HCT116 (cell line): ENCODE data around the gene PRSS2. TPM values are rescaled to one million over a fixed set of nuclear protein-coding genes. Genes with fewer than 3 reads are reported as not detected.

ENCODE experiments used
- ATAC-seq: fragments of 200-7000 bp; cut with Tn5 transposase; 2 replicates; pipeline ENCODE4 v1.9.1; 2020; ENCODE audit warnings: mild to moderate bottlenecking, moderate library complexity
- BruUV-seq: library from RNA; stranded (reverse); fragments of 400-500 nt; replicated peaks from 2 replicates; lab custom pipeline; 2021; lab: Mats Ljungman, UMichigan
- CTCF ChIA-PET: fragments of 300-600 bp; sonication (Branson Sonifier 250); formaldehyde crosslinking; loops from one replicate; lab custom pipeline; 2021; ENCODE audit warnings: antibody characterized with exemption; lab: Charles Lee
- POLR2A ChIA-PET: fragments of 300-600, 350-600 bp; sonication (Branson Sonifier 250); formaldehyde crosslinking; loops from one replicate; lab custom pipeline; 2021; ENCODE audit warnings: antibody characterized with exemption; lab: Charles Lee
- RAD21 ChIA-PET, 2 experiments: fragments of 300-600 bp; sonication (Branson Sonifier 250); formaldehyde crosslinking; loops; one replicate each; lab custom pipeline; 2023; ENCODE audit warnings: low total read pairs in 2 of 2; ENCODE audit not compliant: uncharacterized antibody in 2 of 2, unreplicated experiment in 2 of 2, low non-redundant PET in 1 of 2; lab: Charles Lee
- DNase-seq: peaks from one replicate; pipeline ENCODE4 v3.0.0-alpha.2; 2010; ENCODE audit warnings: low read depth, low spot score
- H2AFZ ChIP-seq: fragments of 200-600 bp; shearing (Covaris generic), sonication (generic); 2 replicates; pipeline ENCODE4 v1.6.1; 2017; ENCODE audit warnings: low read depth, mixed run types, mixed read lengths, antibody characterized with exemption, low read length; ENCODE audit not compliant: poor library complexity, severe bottlenecking
- H3K27ac ChIP-seq: 2 replicates; pipeline ENCODE4 v1.5.1; 2012; ENCODE audit warnings: low read depth, low read length
- H3K27me3 ChIP-seq: fragments of 200-600 bp; sonication (generic); 2 replicates; pipeline ENCODE4 v1.6.1; 2016; ENCODE audit warnings: mixed run types, low read length, mixed read lengths; ENCODE audit not compliant: insufficient read depth
- H3K36me3 ChIP-seq, 2 experiments: fragments of 200-500 bp in 1 of 2; fragments of 200-600 bp in 1 of 2; sonication (Bioruptor generic) in 1 of 2; sonication (generic) in 1 of 2; 2 replicates each; pipeline versions ENCODE4 v1.5.1 to v1.6.1; 2014 to 2016; ENCODE audit warnings: low read length in 2 of 2, inconsistent platforms in 1 of 2, mixed read lengths in 1 of 2, mixed run types in 1 of 2; ENCODE audit not compliant: insufficient read depth in 2 of 2, control insufficient read depth in 1 of 2
- H3K4me1 ChIP-seq, 2 experiments: fragments of 200-600 bp in 1 of 2; sonication (generic) in 1 of 2; 2 replicates each; pipeline versions ENCODE4 v1.5.1 to v1.6.1; 2012 to 2017; ENCODE audit warnings: low read length in 2 of 2, inconsistent platforms in 1 of 2, mild to moderate bottlenecking in 1 of 2, mixed read lengths in 1 of 2, mixed run types in 1 of 2, moderate library complexity in 1 of 2; ENCODE audit not compliant: insufficient read depth in 2 of 2, control insufficient read depth in 1 of 2
- H3K4me2 ChIP-seq: fragments of 200-600 bp; sonication (generic); 2 replicates; pipeline ENCODE4 v1.6.1; 2017; ENCODE audit warnings: mixed run types, low read length, mixed read lengths
- H3K4me3 ChIP-seq, 2 experiments: fragments of 200-600 bp in 1 of 2; sonication (generic) in 1 of 2; replicated peaks in 1 of 2; 2 replicates each; pipeline ENCODE4 v1.5.1; 2011 to 2016; ENCODE audit warnings: low read length in 2 of 2, control low read depth in 1 of 2, low read depth in 1 of 2, mild to moderate bottlenecking in 1 of 2, mixed read lengths in 1 of 2, mixed run types in 1 of 2
- H3K79me2 ChIP-seq: fragments of 200-600 bp; sonication (generic); 2 replicates; pipeline ENCODE4 v1.6.1; 2017; ENCODE audit warnings: mild to moderate bottlenecking, mixed run types, low read length, moderate library complexity, mixed read lengths; ENCODE audit not compliant: insufficient read depth
- H3K9ac ChIP-seq: fragments of 200-600 bp; sonication (generic); 2 replicates; pipeline ENCODE4 v1.6.1; 2016; ENCODE audit warnings: low read length, mixed read lengths
- H3K9me2 ChIP-seq: fragments of 200-600 bp; sonication (generic), shearing (Covaris generic); 2 replicates; pipeline ENCODE4 v1.6.1; 2017; ENCODE audit warnings: mixed run types, mild to moderate bottlenecking, moderate library complexity; ENCODE audit not compliant: insufficient read depth
- H3K9me3 ChIP-seq, 2 experiments: fragments of 200-500 bp in 1 of 2; fragments of 200-600 bp in 1 of 2; sonication (Bioruptor generic) in 1 of 2; sonication (generic) in 1 of 2; 2 replicates each; pipeline ENCODE4 v1.6.1; 2014 to 2017; ENCODE audit warnings: low read length in 2 of 2, mixed read lengths in 2 of 2, inconsistent platforms in 1 of 2, low read depth in 1 of 2, mild to moderate bottlenecking in 1 of 2, mixed run types in 1 of 2, moderate library complexity in 1 of 2; ENCODE audit not compliant: control insufficient read depth in 1 of 2, insufficient read depth in 1 of 2
- H4K20me1 ChIP-seq: fragments of 200-600 bp; sonication (generic), shearing (Covaris generic); 2 replicates; pipeline ENCODE4 v1.6.1; 2017; ENCODE audit warnings: mixed run types, mild to moderate bottlenecking, moderate library complexity; ENCODE audit not compliant: insufficient read depth
- CBX3 ChIP-seq: IDR thresholded peaks from 2 replicates; pipeline ENCODE4 v1.6.1; 2012; ENCODE audit warnings: low read depth
- EZH2 ChIP-seq: fragments of 200-600 bp; sonication (generic); IDR thresholded peaks from 2 replicates; pipeline ENCODE4 v1.6.1; 2017; ENCODE audit warnings: antibody characterized with exemption, mixed run types
- JUND ChIP-seq: IDR thresholded peaks from 2 replicates; pipeline ENCODE4 v1.6.1; 2012
- POLR2A ChIP-seq: IDR thresholded peaks from 2 replicates; pipeline ENCODE4 v1.7.0; 2011; ENCODE audit warnings: borderline replicate concordance; ENCODE audit not compliant: insufficient read depth, insufficient read length; ENCODE audit errors: extremely low read depth
- POLR2AphosphoS5 ChIP-seq: IDR thresholded peaks from 2 replicates; pipeline ENCODE4 v1.6.1; 2011; ENCODE audit warnings: mild to moderate bottlenecking, low read depth, low read length, moderate library complexity
- RAD21 ChIP-seq: IDR thresholded peaks from 2 replicates; pipeline ENCODE4 v1.6.1; 2012; ENCODE audit warnings: low read depth, mild to moderate bottlenecking
- SIN3A ChIP-seq: IDR thresholded peaks from 2 replicates; pipeline ENCODE4 v1.6.1; 2012; ENCODE audit warnings: low read depth
- SP1 ChIP-seq: IDR thresholded peaks from 2 replicates; pipeline ENCODE4 v1.6.1; 2012; ENCODE audit warnings: low read depth
- SRF ChIP-seq: IDR thresholded peaks from 2 replicates; pipeline ENCODE4 v1.6.1; 2012; ENCODE audit warnings: low read depth
- TCF7L2 ChIP-seq: IDR thresholded peaks from 2 replicates; pipeline ENCODE4 v1.7.0; 2011; ENCODE audit warnings: borderline replicate concordance, inconsistent platforms; ENCODE audit not compliant: insufficient read depth, insufficient read length; ENCODE audit errors: extremely low read depth
- ZFX ChIP-seq: fragments of 450-650 bp; IDR thresholded peaks from 2 replicates; pipeline ENCODE4 v1.6.1; 2017
- ZNF274 ChIP-seq: fragments of 200-500 bp; sonication (Bioruptor generic); IDR thresholded peaks from 2 replicates; pipeline ENCODE4 v1.6.1; 2014; ENCODE audit warnings: mild to moderate bottlenecking, low read depth, low read length, inconsistent platforms
- intact Hi-C: fragments of 100-400 bp; cut with micrococcal nuclease; formaldehyde crosslinking; loops from 2 replicates; pipeline ENCODE4 v1.10.0; 2022
- total RNA-seq: library from RNA; stranded (reverse); gene quantifications from one replicate; pipeline ENCODE4 v1.2.1, GENCODE V29; 2021; ENCODE audit not compliant: unreplicated experiment
- TF ChIP-seq, protein P1 (sequence below), 3 experiments: fragments of 200-600 bp in 1 of 3; sonication (generic) in 1 of 3; IDR thresholded peaks in 2 of 3; conservative IDR thresholded peaks in 1 of 3; 2 replicates each; pipeline ENCODE4 v1.5.1; 2012 to 2017; ENCODE audit warnings: low read depth in 2 of 3, low read length in 2 of 3, antibody characterized with exemption in 1 of 3, borderline replicate concordance in 1 of 3, control low read depth in 1 of 3, mild to moderate bottlenecking in 1 of 3, mixed read lengths in 1 of 3, mixed run types in 1 of 3, moderate library complexity in 1 of 3; ENCODE audit not compliant: insufficient read depth in 1 of 3
- TF ChIP-seq, protein P2 (sequence below): IDR thresholded peaks from 2 replicates; pipeline ENCODE4 v1.6.1; 2012; ENCODE audit warnings: low read depth

PRSS2 gene
- total RNA-seq, 1 experiment from 2014 or later = 36.8 TPM

DNA sequence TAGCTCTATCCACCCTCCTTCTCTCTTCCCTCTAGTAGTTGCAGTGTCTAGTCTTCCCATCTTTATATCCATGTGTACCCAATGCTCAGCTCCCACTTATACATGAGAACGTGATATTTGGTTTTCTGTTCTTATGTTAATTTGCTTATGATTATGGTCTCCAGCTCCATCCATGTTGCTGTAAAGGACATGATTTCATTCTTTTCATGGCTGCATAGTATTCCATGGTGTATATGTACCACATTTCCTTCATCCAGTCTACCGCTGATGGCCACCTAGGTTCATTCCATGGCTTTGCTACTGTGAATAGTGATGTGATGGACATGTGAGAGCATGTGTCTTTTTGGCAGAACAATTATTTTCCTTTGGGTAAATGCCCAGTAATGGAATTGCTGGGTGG, 6.5 kb downstream of the PRSS2 start:
- no peak overlapping the region for H3K4me3 ChIP-seq
- ChIA-PET POLR2A (no interaction called here), CTCF (no interaction called here), RAD21 (no interaction called here)
- H3K27me3 ChIP-seq = no peaks in the 10 kb centered on the region
- H3K36me3 ChIP-seq = no peaks in the 10 kb centered on the region
- H3K27ac ChIP-seq = no peak overlapping the region
- no peak for ATAC-seq
- no peak overlapping the region for H3K9ac ChIP-seq
- H2AFZ ChIP-seq = no peak overlapping the region
- H3K4me2 ChIP-seq = no peak overlapping the region
- no peaks in the 10 kb centered on the region for H3K9me3 ChIP-seq
- intact Hi-C loops = no loop called here
- H3K79me2 ChIP-seq = no peaks in the 10 kb centered on the region
- no TSS peak for BruUV-seq
- TF ChIP-seq SIN3A (no peak), TCF7L2 (no peak), RAD21 (no peak), SP1 (no peak), POLR2A (no peak), CBX3 (no peak), JUND (no peak), ZNF274 (no peak), EZH2 (no peak), ZFX (no peak), SRF (no peak), POLR2AphosphoS5 (no peak)
- TF ChIP-seq, protein P1, sequence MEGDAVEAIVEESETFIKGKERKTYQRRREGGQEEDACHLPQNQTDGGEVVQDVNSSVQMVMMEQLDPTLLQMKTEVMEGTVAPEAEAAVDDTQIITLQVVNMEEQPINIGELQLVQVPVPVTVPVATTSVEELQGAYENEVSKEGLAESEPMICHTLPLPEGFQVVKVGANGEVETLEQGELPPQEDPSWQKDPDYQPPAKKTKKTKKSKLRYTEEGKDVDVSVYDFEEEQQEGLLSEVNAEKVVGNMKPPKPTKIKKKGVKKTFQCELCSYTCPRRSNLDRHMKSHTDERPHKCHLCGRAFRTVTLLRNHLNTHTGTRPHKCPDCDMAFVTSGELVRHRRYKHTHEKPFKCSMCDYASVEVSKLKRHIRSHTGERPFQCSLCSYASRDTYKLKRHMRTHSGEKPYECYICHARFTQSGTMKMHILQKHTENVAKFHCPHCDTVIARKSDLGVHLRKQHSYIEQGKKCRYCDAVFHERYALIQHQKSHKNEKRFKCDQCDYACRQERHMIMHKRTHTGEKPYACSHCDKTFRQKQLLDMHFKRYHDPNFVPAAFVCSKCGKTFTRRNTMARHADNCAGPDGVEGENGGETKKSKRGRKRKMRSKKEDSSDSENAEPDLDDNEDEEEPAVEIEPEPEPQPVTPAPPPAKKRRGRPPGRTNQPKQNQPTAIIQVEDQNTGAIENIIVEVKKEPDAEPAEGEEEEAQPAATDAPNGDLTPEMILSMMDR (IDR thresholded peaks at IDR 0.05 in 2 of 3, conservative IDR thresholded peaks at IDR 0.05 in 1 of 3; ENCODE audit: borderline replicate concordance in 1 of 3, insufficient read depth in 1 of 3, low read depth in 2 of 3, low read length in 2 of 3) = no peak
- TF ChIP-seq, protein P2, sequence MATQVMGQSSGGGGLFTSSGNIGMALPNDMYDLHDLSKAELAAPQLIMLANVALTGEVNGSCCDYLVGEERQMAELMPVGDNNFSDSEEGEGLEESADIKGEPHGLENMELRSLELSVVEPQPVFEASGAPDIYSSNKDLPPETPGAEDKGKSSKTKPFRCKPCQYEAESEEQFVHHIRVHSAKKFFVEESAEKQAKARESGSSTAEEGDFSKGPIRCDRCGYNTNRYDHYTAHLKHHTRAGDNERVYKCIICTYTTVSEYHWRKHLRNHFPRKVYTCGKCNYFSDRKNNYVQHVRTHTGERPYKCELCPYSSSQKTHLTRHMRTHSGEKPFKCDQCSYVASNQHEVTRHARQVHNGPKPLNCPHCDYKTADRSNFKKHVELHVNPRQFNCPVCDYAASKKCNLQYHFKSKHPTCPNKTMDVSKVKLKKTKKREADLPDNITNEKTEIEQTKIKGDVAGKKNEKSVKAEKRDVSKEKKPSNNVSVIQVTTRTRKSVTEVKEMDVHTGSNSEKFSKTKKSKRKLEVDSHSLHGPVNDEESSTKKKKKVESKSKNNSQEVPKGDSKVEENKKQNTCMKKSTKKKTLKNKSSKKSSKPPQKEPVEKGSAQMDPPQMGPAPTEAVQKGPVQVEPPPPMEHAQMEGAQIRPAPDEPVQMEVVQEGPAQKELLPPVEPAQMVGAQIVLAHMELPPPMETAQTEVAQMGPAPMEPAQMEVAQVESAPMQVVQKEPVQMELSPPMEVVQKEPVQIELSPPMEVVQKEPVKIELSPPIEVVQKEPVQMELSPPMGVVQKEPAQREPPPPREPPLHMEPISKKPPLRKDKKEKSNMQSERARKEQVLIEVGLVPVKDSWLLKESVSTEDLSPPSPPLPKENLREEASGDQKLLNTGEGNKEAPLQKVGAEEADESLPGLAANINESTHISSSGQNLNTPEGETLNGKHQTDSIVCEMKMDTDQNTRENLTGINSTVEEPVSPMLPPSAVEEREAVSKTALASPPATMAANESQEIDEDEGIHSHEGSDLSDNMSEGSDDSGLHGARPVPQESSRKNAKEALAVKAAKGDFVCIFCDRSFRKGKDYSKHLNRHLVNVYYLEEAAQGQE = no peak
- H3K9me2 ChIP-seq = no peaks in the 10 kb centered on the region
- H4K20me1 ChIP-seq = no peaks in the 10 kb centered on the region
- DNase-seq = no peak
- no peaks in the 10 kb centered on the region for H3K4me1 ChIP-seq
